DOHH2 (cell line): ENCODE measurements around the gene SEPSECS.

Source experiments
- H3F3A ChIP-seq: fragments of 200-600 bp; sonication (generic), shearing (Covaris generic); 2 replicates; pipeline ENCODE4 v1.6.0; 2016; ENCODE audit warnings: antibody characterized with exemption, mild to moderate bottlenecking; ENCODE audit not compliant: control insufficient read depth, insufficient read depth
- H3K27ac ChIP-seq: fragments of 200-600 bp; sonication (generic); 2 replicates; pipeline ENCODE4 v1.5.1; 2014; ENCODE audit warnings: low read depth, mild to moderate bottlenecking, low read length, moderate library complexity
- H3K27me3 ChIP-seq: fragments of 200-600 bp; sonication (generic); 2 replicates; pipeline ENCODE4 v1.6.1; 2014; ENCODE audit warnings: mild to moderate bottlenecking, low read length, mixed read lengths; ENCODE audit not compliant: control insufficient read depth
- H3K36me3 ChIP-seq: fragments of 200-600 bp; sonication (generic); 2 replicates; pipeline ENCODE4 v1.6.1; 2014; ENCODE audit warnings: mild to moderate bottlenecking, low read length, moderate library complexity, mixed read lengths; ENCODE audit not compliant: control insufficient read depth
- H3K4me1 ChIP-seq: fragments of 200-600 bp; sonication (generic); 2 replicates; pipeline ENCODE4 v1.6.1; 2014; ENCODE audit warnings: mild to moderate bottlenecking, low read length, mixed read lengths; ENCODE audit not compliant: control insufficient read depth
- H3K4me2 ChIP-seq: fragments of 200-600 bp; sonication (generic); 2 replicates; pipeline ENCODE4 v1.6.0; 2014; ENCODE audit warnings: mild to moderate bottlenecking, low read length, moderate library complexity
- H3K4me3 ChIP-seq: fragments of 200-600 bp; sonication (generic); 2 replicates; pipeline ENCODE4 v1.5.1; 2014; ENCODE audit warnings: mild to moderate bottlenecking, low read length, mixed read lengths
- H3K79me2 ChIP-seq: fragments of 200-600 bp; sonication (generic); 2 replicates; pipeline ENCODE4 v1.6.1; 2014; ENCODE audit warnings: mild to moderate bottlenecking, low read length, mixed read lengths; ENCODE audit not compliant: control insufficient read depth
- H3K9me2 ChIP-seq: fragments of 200-600 bp; sonication (generic); replicated peaks from 2 replicates; pipeline ENCODE4 v1.6.1; 2014; ENCODE audit warnings: mild to moderate bottlenecking, low read length, mixed read lengths; ENCODE audit not compliant: control insufficient read depth
- H3K9me3 ChIP-seq: fragments of 200-600 bp; sonication (generic); 2 replicates; pipeline ENCODE4 v1.6.1; 2014; ENCODE audit warnings: antibody characterized with exemption, low read length, mixed read lengths; ENCODE audit not compliant: control insufficient read depth, insufficient read depth
- H4K20me1 ChIP-seq: fragments of 200-600 bp; sonication (generic); 2 replicates; pipeline ENCODE4 v1.6.0; 2014; ENCODE audit warnings: low read depth, mild to moderate bottlenecking, antibody characterized with exemption, low read length, moderate library complexity; ENCODE audit not compliant: control insufficient read depth, insufficient read depth
- CTCF ChIP-seq: fragments of 200-600 bp; sonication (generic); IDR thresholded peaks from one replicate; pipeline ENCODE4 v1.5.1; 2014; ENCODE audit warnings: antibody characterized with exemption, mild to moderate bottlenecking, low read depth, low read length; ENCODE audit not compliant: poor library complexity, severe bottlenecking
- EZH2phosphoT487 ChIP-seq: fragments of 200-600 bp; sonication (generic); IDR thresholded peaks from 2 replicates; pipeline ENCODE4 v1.6.1; 2017; ENCODE audit warnings: borderline replicate concordance, mild to moderate bottlenecking, antibody characterized with exemption, low read length, moderate library complexity, mixed read lengths

SEPSECS gene

GRCh38 chr4:25174674-25175073, 14.4 kb upstream of the SEPSECS start:
- no peak for TF ChIP-seq CTCF
- TF ChIP-seq EZH2phosphoT487, result no peak
- H3F3A ChIP-seq, result no peaks in the 10 kb centered on the region
- H4K20me1 ChIP-seq, result no peaks in the 10 kb centered on the region
- no peak overlapping the region for H3K4me3 ChIP-seq
- H3K79me2 ChIP-seq, result no peaks in the 10 kb centered on the region
- no peaks in the 10 kb centered on the region for H3K9me3 ChIP-seq
- no peaks in the 10 kb centered on the region for H3K36me3 ChIP-seq
- no peaks in the 10 kb centered on the region for H3K9me2 ChIP-seq
- H3K27me3 ChIP-seq, result no peaks in the 10 kb centered on the region
- no peak overlapping the region for H3K27ac ChIP-seq
- no peak overlapping the region for H3K4me2 ChIP-seq
- no peaks in the 10 kb centered on the region for H3K4me1 ChIP-seq

- TF ChIP-seq EZH2phosphoT487, result no peak
Measured at GRCh38 chr4:25172961-25173915, 13.0 kb upstream of the SEPSECS start.

GRCh38 chr4:25171201-25171865, 11.1 kb upstream of the SEPSECS start:
- H3K27me3 ChIP-seq, result no peaks in the 10 kb centered on the region
- H3K4me3 ChIP-seq, result no peak overlapping the region
- no peak overlapping the region for H3K27ac ChIP-seq
- H3K9me3 ChIP-seq, result no peaks in the 10 kb centered on the region
- H3F3A ChIP-seq, result no peaks in the 10 kb centered on the region
- TF ChIP-seq CTCF, result no peak
- no peaks in the 10 kb centered on the region for H3K4me1 ChIP-seq
- no peaks in the 10 kb centered on the region for H3K36me3 ChIP-seq
- H4K20me1 ChIP-seq, result no peaks in the 10 kb centered on the region
- no peak overlapping the region for H3K4me2 ChIP-seq
- H3K9me2 ChIP-seq, result no peaks in the 10 kb centered on the region
- no peaks in the 10 kb centered on the region for H3K79me2 ChIP-seq

More at GRCh38 chr4:25172961-25173915, 13.0 kb upstream of the SEPSECS start:
- H3K27me3 ChIP-seq, result no peaks in the 10 kb centered on the region
- H3F3A ChIP-seq, result no peaks in the 10 kb centered on the region
- H3K4me1 ChIP-seq, result no peaks in the 10 kb centered on the region
- H3K9me2 ChIP-seq, result no peaks in the 10 kb centered on the region
- no peaks in the 10 kb centered on the region for H3K9me3 ChIP-seq
- no peak overlapping the region for H3K4me3 ChIP-seq
- H3K36me3 ChIP-seq, result no peaks in the 10 kb centered on the region
- H4K20me1 ChIP-seq, result no peaks in the 10 kb centered on the region
- H3K4me2 ChIP-seq, result no peak overlapping the region
- H3K79me2 ChIP-seq, result no peaks in the 10 kb centered on the region
- no peak overlapping the region for H3K27ac ChIP-seq

- Histone ChIP-seq H4K20me1 (no peaks in the 10 kb centered on the region), H3K4me1 (no peaks in the 10 kb centered on the region), H3F3A (no peaks in the 10 kb centered on the region), H3K79me2 (no peaks in the 10 kb centered on the region), H3K9me3 (no peaks in the 10 kb centered on the region), H3K36me3 (no peaks in the 10 kb centered on the region), H3K27ac (no peak overlapping the region), H3K9me2 (no peaks in the 10 kb centered on the region), H3K27me3 (no peaks in the 10 kb centered on the region), H3K4me3 (no peak overlapping the region), H3K4me2 (no peak overlapping the region)
- no peak for TF ChIP-seq CTCF
- TF ChIP-seq EZH2phosphoT487, result no peak
Measured at GRCh38 chr4:25169446-25169845, 9.2 kb upstream of the SEPSECS start.
